GM21360 (cell line): ENCODE data around the gene SDK2.
"Not testable (repeated sequence)": the region's sequence is repeated elsewhere in the genome, so short reads cannot be mapped to it uniquely, and the experiment has no call there.

Experiments
- ATAC-seq: cut with Tn5 transposase; IDR thresholded peaks from one replicate; pipeline ENCODE4 v1.9.1; 2021; ENCODE audit warnings: mild to moderate bottlenecking, moderate library complexity; ENCODE audit not compliant: unreplicated experiment

SDK2 gene

GRCh38 chr17:73311781-73312641, 332.2 kb downstream of the SDK2 start, which contains the start of gene CDC42EP4:
CDC42EP4 (minus strand) TSS chr17:73312001; CDS start chr17:73286500, 25,501 bp downstream.
- ATAC-seq, result peak; percentile 88

DNA sequence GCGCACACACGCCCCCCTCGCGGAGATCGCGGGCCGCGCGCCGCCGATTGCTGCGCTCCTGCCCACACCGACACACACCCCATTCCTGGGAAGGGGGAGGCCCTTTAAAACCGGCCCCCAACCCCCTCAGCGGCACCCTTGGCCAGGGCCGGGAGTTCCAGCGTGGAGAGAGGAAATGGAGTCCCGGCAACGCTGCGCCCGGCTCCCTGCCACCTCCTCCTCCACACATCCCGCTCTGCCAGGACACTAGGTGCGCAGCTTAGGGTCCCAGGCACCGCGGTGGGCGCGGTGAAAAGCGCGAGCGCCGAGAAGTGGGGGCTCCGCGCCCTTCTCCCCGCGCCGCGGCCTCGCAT, 332.8 kb downstream of the SDK2 start:
- ATAC-seq, result peak; percentile 2

DNA sequence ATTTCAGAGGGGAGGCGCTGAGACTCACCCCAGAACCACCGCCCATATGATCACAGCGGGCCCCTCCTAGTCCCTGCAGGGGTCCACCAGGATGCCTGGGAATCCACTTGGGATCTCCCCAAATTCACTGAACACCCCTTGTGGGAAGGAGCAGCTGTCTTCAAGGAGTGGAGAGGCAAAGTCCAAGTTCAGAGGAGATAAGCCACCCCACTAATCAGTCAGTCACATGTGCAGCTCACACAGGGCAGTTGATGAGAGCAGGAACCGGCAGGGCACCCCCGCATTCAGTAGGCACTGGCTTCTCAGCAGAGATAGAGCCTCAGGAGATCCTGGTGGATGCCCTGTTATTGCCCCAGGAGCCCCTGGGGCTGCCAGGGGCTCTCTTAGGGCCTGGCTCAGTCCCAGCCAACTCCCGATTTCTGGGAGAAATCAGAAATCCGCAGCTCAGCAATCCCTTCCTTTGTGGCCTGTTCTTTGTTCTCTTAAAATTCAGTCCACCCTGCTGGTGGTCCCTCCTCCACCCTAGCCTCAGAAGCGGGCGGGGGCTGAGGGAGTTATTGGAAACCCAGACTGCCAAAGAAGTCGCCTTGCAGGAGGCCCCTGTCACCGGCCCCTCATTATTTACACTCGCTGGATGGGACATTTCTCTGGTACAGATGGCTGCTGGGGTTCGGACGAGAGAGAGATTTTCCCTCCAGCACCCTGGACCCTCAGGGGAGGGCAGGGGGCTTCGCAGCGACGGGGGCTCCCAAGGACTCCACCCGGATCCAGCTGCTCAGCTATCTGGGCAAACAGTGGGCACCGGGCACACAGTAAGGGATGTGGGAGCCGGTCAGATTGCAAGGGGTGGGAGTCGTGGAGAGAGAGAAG, 334.3 kb downstream of the SDK2 start:
- no peak for ATAC-seq

DNA sequence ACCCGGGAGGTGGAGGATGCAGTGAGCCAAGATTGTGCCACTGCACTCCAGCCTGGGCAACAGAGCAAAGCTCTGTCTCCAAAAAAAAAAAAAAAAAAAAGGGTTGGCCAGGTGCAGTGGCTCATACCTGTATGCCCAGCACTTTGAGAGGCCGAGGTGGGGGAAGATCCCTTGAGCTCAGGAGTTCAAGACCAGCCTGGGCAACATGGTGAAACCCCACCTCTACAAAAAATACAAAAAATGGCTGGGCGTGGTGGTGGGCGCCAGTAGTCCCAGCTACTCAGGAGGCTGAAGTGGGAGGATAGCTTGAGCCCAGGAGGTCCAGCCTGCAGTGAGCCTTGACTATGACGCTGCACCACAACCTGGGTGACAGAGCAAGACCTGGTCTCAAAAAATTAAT, 335.3 kb downstream of the SDK2 start:
- not testable (repeated sequence) for ATAC-seq

DNA sequence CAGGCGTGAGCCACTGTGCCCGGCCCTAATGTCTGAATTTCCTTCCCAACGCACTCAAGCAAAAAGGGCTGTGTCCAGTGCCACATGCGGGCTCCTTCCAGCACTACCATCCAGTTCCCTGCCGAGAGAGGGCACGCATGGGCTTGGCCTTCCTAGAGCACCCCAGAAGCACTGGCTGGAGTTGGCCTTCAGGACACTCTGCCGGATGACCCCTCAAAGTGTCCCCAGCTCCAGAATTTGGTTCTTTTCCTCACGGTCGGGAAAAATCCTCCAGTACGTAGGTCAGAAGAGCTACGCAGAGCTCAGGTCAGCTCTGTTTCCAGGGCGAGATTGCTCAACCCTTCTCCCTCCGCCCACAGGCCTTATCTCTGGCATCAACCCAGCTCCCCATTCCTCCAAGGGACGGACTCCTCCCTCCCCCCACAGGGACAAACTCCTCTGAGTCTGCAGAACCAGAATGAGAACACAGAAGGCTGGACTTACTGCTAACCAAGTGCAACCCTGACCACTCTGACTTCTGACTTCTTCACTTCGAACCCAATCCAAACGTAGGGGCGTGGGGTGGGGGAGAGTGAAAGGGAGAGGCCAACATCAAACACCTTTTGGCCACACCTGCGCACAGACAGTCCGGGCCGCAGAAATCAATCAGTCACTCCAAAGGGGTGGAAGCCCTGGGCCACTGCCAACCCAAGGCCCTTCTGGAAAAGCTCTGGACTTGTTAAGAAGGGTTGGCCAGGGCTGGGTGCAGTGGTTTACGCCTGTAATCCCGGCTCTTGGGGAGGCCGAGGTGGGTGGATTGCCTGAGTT, 336.0 kb downstream of the SDK2 start:
- no peak for ATAC-seq

DNA sequence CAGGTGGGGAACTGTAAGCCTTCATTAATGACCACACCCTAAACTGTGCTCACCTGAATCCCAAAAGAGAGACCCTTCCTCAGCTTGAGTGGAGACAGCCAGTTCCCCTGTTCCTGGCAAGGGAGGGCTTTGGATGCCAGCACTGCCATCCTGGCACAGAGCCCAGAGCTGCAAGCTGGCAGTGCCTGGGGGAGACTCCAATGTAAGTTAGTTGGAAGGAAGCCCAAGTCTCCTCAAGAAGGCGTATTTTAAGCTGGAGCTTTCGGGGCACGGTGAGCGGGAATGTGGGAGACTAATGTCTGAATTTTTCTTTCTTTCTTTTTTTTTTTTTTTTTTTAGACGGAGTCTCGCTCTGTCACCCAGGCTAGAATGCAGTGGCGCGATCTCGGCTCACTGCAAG, 337.1 kb downstream of the SDK2 start:
- ATAC-seq, result no peak

GRCh38 chr17:73305845-73306836, 338.1 kb downstream of the SDK2 start:
- no peak for ATAC-seq

GRCh38 chr17:73304971-73305812, 339.1 kb downstream of the SDK2 start:
- ATAC-seq, result no peak

- no peak for ATAC-seq
Measured at GRCh38 chr17:73304438-73304837, 339.8 kb downstream of the SDK2 start.

DNA sequence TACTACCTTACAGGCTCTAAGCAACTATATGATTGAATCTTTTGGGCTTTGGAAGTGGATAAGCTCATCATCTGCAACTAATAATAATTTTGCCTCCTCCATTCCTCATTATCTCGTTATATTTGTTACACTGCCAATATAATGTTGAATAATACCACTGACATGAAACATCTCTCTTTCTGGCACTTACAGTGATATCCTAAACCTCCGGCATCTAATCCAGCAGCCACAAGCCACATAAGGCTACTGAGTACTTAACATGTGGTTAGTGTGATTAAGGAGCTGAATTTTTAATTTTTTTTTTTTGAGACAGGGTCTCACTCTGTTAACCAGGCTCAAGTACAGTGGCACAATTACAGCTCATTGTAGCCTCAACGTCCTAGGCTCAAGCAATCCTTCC, 342.1 kb downstream of the SDK2 start:
- ATAC-seq, result no peak

- no peak for ATAC-seq
Measured at GRCh38 chr17:73301369-73301768, 342.9 kb downstream of the SDK2 start.

- ATAC-seq, result no peak
Measured at GRCh38 chr17:73300392-73300791, 343.9 kb downstream of the SDK2 start.

- no peak for ATAC-seq
Measured at GRCh38 chr17:73297934-73298861, 346.0 kb downstream of the SDK2 start.

GRCh38 chr17:73293480-73293911, 350.7 kb downstream of the SDK2 start:
- no peak for ATAC-seq

DNA sequence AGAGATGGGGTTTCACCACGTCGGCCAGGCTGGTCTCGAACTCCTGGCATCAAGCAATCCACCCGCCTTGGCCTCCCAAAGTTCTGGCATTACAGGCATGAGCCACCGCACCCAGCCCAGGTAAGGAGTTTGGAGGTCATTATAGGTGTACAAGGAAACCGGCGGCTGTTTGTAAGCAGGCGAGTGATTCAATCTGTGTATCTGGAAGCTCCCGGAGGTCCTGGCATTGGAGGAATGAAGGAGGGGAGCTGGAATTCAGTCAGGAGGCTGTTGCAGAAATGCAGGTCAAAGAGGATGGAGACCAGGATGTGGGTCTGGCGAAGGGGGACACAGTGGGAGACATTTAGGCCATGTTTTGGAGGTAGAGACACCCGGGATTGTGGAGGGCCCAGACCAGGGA, 351.2 kb downstream of the SDK2 start:
- no peak for ATAC-seq

DNA sequence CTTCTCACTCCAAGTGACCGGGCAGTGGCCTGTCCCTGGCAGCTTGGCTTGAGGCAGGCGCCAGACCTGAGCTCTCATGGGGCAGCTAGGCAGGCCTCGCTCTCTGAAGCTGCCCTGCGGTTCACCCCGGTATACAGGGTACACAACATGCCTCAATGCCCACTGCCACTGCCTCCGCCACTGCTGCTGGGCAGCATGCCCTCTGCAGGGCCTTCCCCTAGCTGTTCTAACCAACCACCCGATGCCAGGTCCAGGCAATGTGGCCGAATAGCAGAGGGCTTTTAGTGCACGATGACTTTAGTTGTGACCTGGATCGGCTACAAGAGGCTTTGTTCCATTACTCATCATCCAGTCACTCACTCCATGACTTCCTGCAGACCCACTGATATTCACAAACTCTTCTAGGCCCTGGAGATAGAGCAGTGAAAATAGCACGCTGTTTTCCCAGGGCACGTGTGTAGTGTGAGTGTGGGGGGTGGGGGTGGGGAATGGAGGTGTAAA, 352.2 kb downstream of the SDK2 start:
- no peak for ATAC-seq

DNA sequence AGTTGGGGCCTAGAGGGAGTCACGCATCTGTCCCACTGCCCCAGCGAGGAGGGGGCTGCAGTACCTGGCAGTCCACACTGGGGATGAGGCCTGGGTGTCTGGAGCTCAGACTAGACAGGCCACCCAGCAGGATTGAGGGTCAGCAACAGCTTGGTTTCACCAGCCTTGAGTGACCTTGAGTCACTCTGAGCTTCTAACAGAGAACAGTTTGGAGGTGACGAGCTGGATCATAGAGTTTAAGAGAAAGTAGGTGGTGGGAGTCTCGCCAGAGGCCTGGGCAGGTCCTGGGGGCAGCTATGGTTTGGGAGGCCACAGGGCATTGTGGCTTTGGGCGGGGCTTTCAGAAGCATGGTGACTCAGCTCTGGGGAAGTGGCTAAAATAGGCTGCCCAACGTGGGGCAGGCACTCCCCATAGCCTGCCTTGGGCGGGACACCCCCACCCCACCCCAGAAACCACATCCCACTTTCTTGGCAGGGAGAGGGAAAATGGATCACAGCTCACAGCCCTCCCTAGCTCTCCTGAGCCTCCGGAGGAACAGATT, 352.9 kb downstream of the SDK2 start:
- ATAC-seq, result peak; percentile 77
